Activated naive CD4-positive, alpha-beta T cell (primary cell): ENCODE results near the gene KCTD12.

ENCODE experiments used
- DNase-seq, 4 experiments: peaks; one replicate each; lab custom pipeline; 2025; lab: John Stamatoyannopoulos, UW

KCTD12 gene

GRCh38 chr13:76887076-76887563 is 915 bp upstream of the KCTD12 start:
- no peak for DNase-seq

- DNase-seq = peak in 1 of 4 experiments; percentile 41
Measured at GRCh38 chr13:76886005-76886291, 257 bp downstream of the KCTD12 start.

- DNase-seq = peak; percentile 21 to 54 (median 38)
Measured at GRCh38 chr13:76885203-76886004, 801 bp downstream of the KCTD12 start.

DNA sequence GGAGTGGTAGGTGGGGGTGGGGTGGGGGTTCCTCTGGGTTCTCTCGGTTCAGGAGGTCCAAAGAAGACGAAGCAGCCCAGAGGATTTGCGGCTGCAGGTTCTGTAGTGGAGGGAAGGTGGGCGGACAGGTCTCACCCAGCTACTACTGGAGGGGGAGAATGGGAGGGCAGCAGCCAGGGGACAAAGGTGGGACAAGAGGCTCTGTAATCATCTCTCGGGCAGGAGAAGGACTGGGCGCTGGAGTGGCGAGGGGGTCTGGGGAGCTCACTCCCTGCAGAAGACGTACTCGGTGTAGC is 1.4 kb downstream of the KCTD12 start:
- no peak for DNase-seq

- DNase-seq = no peak
Measured at GRCh38 chr13:76884186-76884906, 1.9 kb downstream of the KCTD12 start.

GRCh38 chr13:76883236-76883635 is 3.0 kb downstream of the KCTD12 start:
- no peak for DNase-seq

GRCh38 chr13:76882431-76882830 is 3.8 kb downstream of the KCTD12 start:
- DNase-seq = no peak

DNA sequence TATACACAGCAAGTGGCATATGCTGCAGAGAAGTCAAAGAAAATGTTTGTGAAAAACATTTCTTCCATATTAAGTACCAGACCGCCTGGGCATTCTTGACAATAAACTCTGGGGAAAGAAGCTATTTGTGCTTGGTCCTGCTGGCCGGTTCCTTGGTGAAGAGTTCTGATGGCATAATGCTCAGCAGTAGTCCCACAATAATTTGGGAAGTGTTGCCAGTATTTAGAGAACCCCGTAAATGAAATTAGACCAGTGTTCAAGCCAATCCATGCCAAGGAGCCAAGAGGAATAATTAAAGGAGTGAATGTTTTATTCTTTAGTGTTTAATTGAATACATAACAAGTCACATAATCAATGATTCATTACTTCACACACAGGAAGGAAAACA is 6.3 kb downstream of the KCTD12 start:
- DNase-seq = no peak

GRCh38 chr13:76879203-76879882 is 6.9 kb downstream of the KCTD12 start:
- DNase-seq = peak in 2 of 4 experiments; percentile 2 to 34

GRCh38 chr13:76878043-76878442 is 8.2 kb downstream of the KCTD12 start:
- DNase-seq = no peak

GRCh38 chr13:76875271-76875815 is 10.9 kb downstream of the KCTD12 start:
- no peak for DNase-seq

GRCh38 chr13:76874479-76874878 is 11.7 kb downstream of the KCTD12 start:
- no peak for DNase-seq

GRCh38 chr13:76873445-76873844 is 12.8 kb downstream of the KCTD12 start:
- no peak for DNase-seq

DNA sequence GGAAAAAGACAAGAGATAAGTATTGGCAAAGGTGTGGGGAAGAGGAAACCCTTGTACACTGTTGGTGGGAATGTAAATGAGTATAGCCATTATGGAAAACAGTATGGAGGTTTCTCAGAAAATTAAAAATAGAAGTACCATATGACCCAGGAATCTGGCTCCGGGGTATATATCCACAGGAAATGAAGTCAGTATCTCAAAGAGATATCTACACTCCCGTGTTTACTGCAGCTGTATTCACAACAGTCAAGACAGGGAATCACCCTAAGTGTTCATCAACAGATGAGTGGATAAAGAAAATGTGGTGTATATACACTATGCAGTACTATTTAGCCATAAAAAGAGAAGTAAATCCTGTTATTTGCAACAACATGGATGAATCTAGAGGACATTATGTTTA is 13.5 kb downstream of the KCTD12 start:
- no peak for DNase-seq

- no peak for DNase-seq
Measured at GRCh38 chr13:76871432-76871831, 14.8 kb downstream of the KCTD12 start.

DNA sequence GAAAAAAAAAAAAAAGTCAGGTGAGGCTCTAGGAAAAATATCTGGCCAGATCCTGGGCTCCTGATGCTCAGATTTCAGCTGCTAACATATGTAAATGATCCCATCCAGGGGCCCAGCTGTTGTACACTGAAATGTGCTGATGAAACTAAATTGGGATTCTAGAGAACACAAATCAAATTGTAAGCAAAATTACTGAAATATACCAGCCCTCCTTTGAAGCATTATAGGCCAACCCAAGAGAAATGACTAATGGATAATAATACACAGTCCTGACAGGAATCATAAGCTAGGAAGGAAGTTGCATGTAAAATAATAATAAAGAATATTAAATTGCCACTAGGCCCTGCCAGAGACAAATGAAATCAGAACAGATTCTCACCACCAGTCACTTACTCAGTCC is 17.8 kb downstream of the KCTD12 start:
- DNase-seq = no peak

- DNase-seq = no peak
Measured at GRCh38 chr13:76865996-76866503, 20.2 kb downstream of the KCTD12 start.

DNA sequence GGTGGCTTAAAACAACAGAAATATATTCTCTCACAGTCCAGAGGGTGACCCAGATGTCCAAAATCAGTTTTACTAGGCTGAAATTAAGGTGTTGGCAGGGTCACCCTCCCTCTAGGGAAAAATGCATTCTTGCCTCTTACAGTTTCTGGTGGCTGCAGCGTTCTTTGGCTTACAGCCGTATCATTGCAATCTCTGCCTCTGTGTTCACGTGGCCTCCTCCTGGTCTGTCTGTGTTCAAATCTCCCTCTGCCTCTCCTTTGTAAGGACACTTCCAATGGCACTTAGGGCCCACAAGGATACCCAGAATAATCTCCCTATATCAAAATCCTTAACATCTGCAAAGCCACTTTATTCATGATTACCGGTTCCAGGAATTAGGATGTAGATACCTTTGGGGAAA is 21.1 kb downstream of the KCTD12 start:
- no peak for DNase-seq

DNA sequence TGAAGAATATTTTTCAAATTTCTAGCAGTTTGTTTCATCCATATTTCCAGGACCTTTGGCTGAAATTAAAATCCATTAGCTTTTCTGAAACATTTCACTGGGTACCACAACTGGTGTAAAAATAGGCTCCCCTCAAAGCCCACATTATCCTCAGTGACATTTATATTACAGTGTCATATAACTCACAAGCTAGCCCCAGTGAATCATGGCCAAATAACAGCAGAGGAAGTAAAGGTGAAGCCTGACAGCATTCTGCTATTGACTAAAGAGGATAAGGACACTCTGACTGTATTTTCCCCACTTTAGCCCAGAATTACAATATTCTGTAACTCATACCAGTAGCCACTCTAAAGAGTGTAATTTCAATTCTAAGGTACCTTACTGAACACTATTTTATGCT is 21.9 kb downstream of the KCTD12 start:
- no peak for DNase-seq

DNA sequence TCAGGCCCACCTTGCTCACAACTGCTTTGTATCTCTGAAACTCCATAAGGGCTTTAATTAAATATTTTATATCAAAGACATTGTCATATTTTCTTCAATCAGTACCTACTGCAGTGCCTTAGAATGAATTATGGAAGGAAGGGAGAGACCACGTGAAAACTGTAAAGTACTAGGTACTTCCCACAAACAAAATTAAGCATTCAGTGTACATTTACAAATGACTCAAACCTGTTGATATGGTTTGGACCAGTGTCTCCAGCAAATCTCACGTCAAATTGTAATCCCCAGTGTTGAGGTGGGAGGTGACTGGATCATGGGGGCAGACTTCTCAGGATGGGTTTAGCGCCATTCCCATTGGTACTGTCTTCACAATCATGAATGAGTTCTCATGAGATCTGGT is 23.2 kb downstream of the KCTD12 start:
- DNase-seq = no peak

DNA sequence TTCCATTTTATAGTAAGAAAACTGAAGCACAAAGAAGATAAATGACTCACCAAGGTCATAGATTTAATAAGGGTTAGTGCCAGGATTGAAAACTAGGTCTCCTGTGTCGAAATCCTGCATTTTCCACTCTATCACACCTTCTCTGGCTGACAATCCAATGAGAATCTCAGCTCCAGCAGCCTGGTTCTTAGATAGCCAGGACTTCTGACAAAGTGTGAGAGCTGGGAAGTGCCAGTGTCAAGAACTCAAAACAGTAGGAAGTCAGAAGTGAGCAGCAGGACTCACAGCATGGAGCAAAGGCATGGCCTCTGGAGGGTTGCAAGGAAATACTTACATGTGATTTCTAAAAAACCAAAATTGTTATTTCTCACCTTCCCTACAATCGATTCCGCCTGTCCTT is 24.3 kb downstream of the KCTD12 start:
- no peak for DNase-seq

GRCh38 chr13:76860706-76861105 is 25.5 kb downstream of the KCTD12 start:
- no peak for DNase-seq

DNA sequence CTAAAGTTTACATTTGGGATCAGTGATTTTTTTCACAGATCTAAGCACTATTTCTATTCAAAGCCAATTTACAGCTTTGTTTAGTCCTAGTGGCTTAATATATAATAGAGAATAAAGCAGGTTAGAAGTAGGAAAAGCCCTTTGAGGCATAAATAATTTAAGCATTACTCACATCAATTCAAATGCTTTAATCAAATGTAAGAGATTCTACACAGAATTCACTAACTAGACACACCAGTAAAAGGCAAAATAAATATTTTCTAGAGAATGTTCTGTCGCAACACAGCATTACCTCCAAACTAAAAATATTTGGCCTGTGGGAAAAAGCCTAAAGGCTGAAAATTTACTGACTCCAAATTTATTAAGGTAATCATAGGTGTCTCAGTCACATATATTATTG is 31.3 kb downstream of the KCTD12 start:
- no peak for DNase-seq
